H1 (cell line): Measurements from ENCODE around the gene COL25A1. TPM values are rescaled to one million over a fixed set of nuclear protein-coding genes. Genes with fewer than 3 reads are reported as not detected.

Source experiments
- GTF2F1 ChIP-seq: IDR thresholded peaks from 2 replicates; pipeline ENCODE4 v1.6.1; 2012; ENCODE audit warnings: low read depth, low read length, improper control_type of control experiment, borderline replicate concordance
- HDAC2 ChIP-seq, 2 experiments: fragments of 300-600 bp in 1 of 2; sonication (generic) in 1 of 2; IDR thresholded peaks; 2 replicates each; pipeline ENCODE4 v1.6.1; 2011 to 2012; ENCODE audit warnings: low read depth in 2 of 2, low read length in 2 of 2, mild to moderate bottlenecking in 2 of 2, moderate library complexity in 2 of 2, borderline replicate concordance in 1 of 2, inconsistent platforms in 1 of 2
- HDAC6 ChIP-seq: IDR thresholded peaks from one replicate; pipeline ENCODE4 v1.7.1; 2012; ENCODE audit warnings: low read depth, mild to moderate bottlenecking, inconsistent platforms, low read length, moderate library complexity
- KDM4A ChIP-seq: IDR thresholded peaks from one replicate; pipeline ENCODE4 v1.7.1; 2012; ENCODE audit warnings: low read depth, mild to moderate bottlenecking, moderate library complexity, low read length, inconsistent platforms; ENCODE audit not compliant: severe bottlenecking
- MAX ChIP-seq: IDR thresholded peaks from 2 replicates; pipeline ENCODE4 v1.6.1; 2012; ENCODE audit warnings: inconsistent platforms
- NRF1 ChIP-seq: IDR thresholded peaks from 2 replicates; pipeline ENCODE4 v1.6.1; 2011; ENCODE audit warnings: mild to moderate bottlenecking, low read depth, low read length, improper control_type of control experiment
- SP2 ChIP-seq: IDR thresholded peaks from 2 replicates; pipeline ENCODE4 v1.6.1; 2012; ENCODE audit warnings: mild to moderate bottlenecking, low read length, inconsistent platforms
- polyA plus RNA-seq, 7 experiments: library from polyadenylated mRNA; depleted of rRNA in 3 of 7; stranded (reverse) in 5 of 7; unstranded in 2 of 7; fragments of >200 nt in 5 of 7; fragments of 200-250 nt in 2 of 7; gene quantifications; 1 replicate in 5 of 7; 2 replicates in 1 of 7; 4 replicates in 1 of 7; pipeline versions ENCODE4 v1.2.1 to v1.2.3, GENCODE V29; 2011 to 2013; ENCODE audit warnings: missing spikeins in 2 of 7, mixed read lengths in 2 of 7
- total RNA-seq: library from RNA; stranded (reverse); fragmentation: NEBNext Ultra II Directional; extraction: Animal tissue kit (Norgen Biotek cat#: 25700); gene quantifications from 2 replicates; pipeline ENCODE4 v1.2.1, GENCODE V29; 2021

The COL25A1 gene
- total and polyA plus RNA-seq, 2 of the 8 experiments (the other 6 are each of a cell fraction or from before 2014, with no cell fraction given), result 1.1 to 8.3 TPM

GRCh38 chr4:109014593-109015412, 287.7 kb downstream of the COL25A1 start (continued):
- no peak for TF ChIP-seq KDM4A
- no peak for TF ChIP-seq GTF2F1
- TF ChIP-seq MAX, result no peak
- TF ChIP-seq SP2, result no peak
- no peak for TF ChIP-seq NRF1
- no peak for TF ChIP-seq HDAC2 (IDR thresholded peaks at IDR 0.05; ENCODE audit: borderline replicate concordance in 1 of 2, low read depth in 2 of 2, low read length in 2 of 2)
- no peak for TF ChIP-seq HDAC6
